Measurements from ENCODE around the gene OR1Q1. TPM values are rescaled to one million over a fixed set of nuclear protein-coding genes. Genes with fewer than 3 reads are reported as not detected.

Gene OR1Q1
- total and polyA plus RNA-seq, 2 of the 8 experiments (the other 6 are each of a cell fraction or from before 2014, with no cell fraction given): not detected

GRCh38 chr9:122657527-122657926 is 43.0 kb downstream of the OR1Q1 start, which contains the start of gene OR1B1 (continued):
- TF ChIP-seq RXRA (IDR thresholded peaks at IDR 0.05; ENCODE audit: insufficient read depth, low read depth, low read length): no peak
